OCI-LY1 (cell line): ENCODE measurements around the gene S100A4.

ENCODE experiments used
- H2AFZ ChIP-seq: fragments of 200-600 bp; sonication (generic), shearing (Covaris generic); 2 replicates; pipeline ENCODE4 v1.6.0; 2014; ENCODE audit warnings: antibody characterized with exemption, mild to moderate bottlenecking, low read length
- H3F3A ChIP-seq: fragments of 200-600 bp; sonication (generic), shearing (Covaris generic); 2 replicates; pipeline ENCODE4 v1.6.0; 2014; ENCODE audit warnings: mild to moderate bottlenecking, antibody characterized with exemption, low read length, moderate library complexity; ENCODE audit not compliant: insufficient read depth
- H3K27ac ChIP-seq: fragments of 200-600 bp; sonication (generic); 2 replicates; pipeline ENCODE4 v1.5.1; 2014; ENCODE audit warnings: low read length, mixed run types, mild to moderate bottlenecking, low read depth; ENCODE audit not compliant: poor library complexity, severe bottlenecking
- H3K27me3 ChIP-seq: fragments of 200-600 bp; sonication (generic); 2 replicates; pipeline ENCODE4 v1.6.0; 2014; ENCODE audit warnings: antibody characterized with exemption, mild to moderate bottlenecking, low read length, moderate library complexity; ENCODE audit not compliant: insufficient read depth
- H3K36me3 ChIP-seq: fragments of 200-600 bp; sonication (generic); 2 replicates; pipeline ENCODE4 v1.6.1; 2014; ENCODE audit warnings: mild to moderate bottlenecking, antibody characterized with exemption, low read length, moderate library complexity, mixed read lengths; ENCODE audit not compliant: insufficient read depth
- H3K4me1 ChIP-seq: fragments of 200-600 bp; sonication (generic); 2 replicates; pipeline ENCODE4 v1.5.1; 2014; ENCODE audit warnings: mild to moderate bottlenecking, low read length, moderate library complexity; ENCODE audit not compliant: insufficient read depth, severe bottlenecking
- H3K4me2 ChIP-seq: fragments of 200-600 bp; sonication (generic), shearing (Covaris generic); 2 replicates; pipeline ENCODE4 v1.6.1; 2014; ENCODE audit warnings: low read length
- H3K4me3 ChIP-seq: fragments of 200-600 bp; sonication (generic); 2 replicates; pipeline ENCODE4 v1.5.1; 2014; ENCODE audit warnings: low read length, low read depth, mild to moderate bottlenecking, mixed read lengths; ENCODE audit not compliant: poor library complexity, severe bottlenecking
- H3K79me2 ChIP-seq: fragments of 200-600 bp; shearing (Covaris generic); 2 replicates; pipeline ENCODE4 v1.6.1; 2016; ENCODE audit warnings: mixed run types, low read length, mixed read lengths; ENCODE audit not compliant: insufficient read depth
- H3K9ac ChIP-seq: fragments of 200-600 bp; sonication (generic), shearing (Covaris generic); 2 replicates; pipeline ENCODE4 v1.6.1; 2014; ENCODE audit warnings: mild to moderate bottlenecking, low read length, mixed read lengths
- H3K9me2 ChIP-seq: fragments of 200-600 bp; sonication (generic), shearing (Covaris generic); 2 replicates; pipeline ENCODE4 v1.6.1; 2014; ENCODE audit warnings: low read depth, mild to moderate bottlenecking, low read length, mixed read lengths
- H3K9me3 ChIP-seq: fragments of 200-600 bp; shearing (Covaris generic); 2 replicates; pipeline ENCODE4 v1.6.1; 2014; ENCODE audit warnings: low read length, mixed read lengths
- H4K20me1 ChIP-seq: fragments of 200-600 bp; sonication (generic), shearing (Covaris generic); 2 replicates; pipeline ENCODE4 v1.6.0; 2016; ENCODE audit warnings: mild to moderate bottlenecking, low read length; ENCODE audit not compliant: insufficient read depth
- CTCF ChIP-seq: fragments of 200-600 bp; sonication (generic), shearing (Covaris generic); IDR thresholded peaks from 2 replicates; pipeline ENCODE4 v1.5.1; 2017; ENCODE audit warnings: mild to moderate bottlenecking, antibody characterized with exemption, low read length, moderate library complexity, mixed read lengths
- EZH2 ChIP-seq: fragments of 200-600 bp; sonication (generic), shearing (Covaris generic); IDR thresholded peaks from 2 replicates; pipeline ENCODE4 v1.8.0; 2017; ENCODE audit warnings: borderline replicate concordance, mixed run types, mild to moderate bottlenecking, antibody characterized with exemption, low read length, moderate library complexity, mixed read lengths

S100A4 gene

GRCh38 chr1:153546371-153546770, 765 bp upstream of the S100A4 start:
- TF ChIP-seq EZH2 (no peak), CTCF (no peak)
- no peak overlapping the region for H2AFZ ChIP-seq
- H3K4me2 ChIP-seq: no peak overlapping the region
- H3K4me3 ChIP-seq: no peak overlapping the region
- no peaks in the 10 kb centered on the region for H3K79me2 ChIP-seq
- H3K36me3 ChIP-seq: no peaks in the 10 kb centered on the region
- peaks cover 22% of the 10 kb centered on the region for H3K4me1 ChIP-seq
- H3K9me2 ChIP-seq: no peaks in the 10 kb centered on the region
- H3F3A ChIP-seq: no peaks in the 10 kb centered on the region
- no peak overlapping the region for H3K27ac ChIP-seq
- no peaks in the 10 kb centered on the region for H4K20me1 ChIP-seq
- H3K9ac ChIP-seq: no peak overlapping the region
- H3K9me3 ChIP-seq: no peaks in the 10 kb centered on the region
- H3K27me3 ChIP-seq: peaks cover 11% of the 10 kb centered on the region; the same call in 1 of the 2 replicates

- H2AFZ ChIP-seq: no peak overlapping the region
- H3K36me3 ChIP-seq: no peaks in the 10 kb centered on the region
- peak overlapping the region; percentile 60 for H3K9ac ChIP-seq
- no peaks in the 10 kb centered on the region for H4K20me1 ChIP-seq
- H3K27ac ChIP-seq: peak overlapping the region; percentile 77
- peak overlapping the region; percentile 61 for H3K4me2 ChIP-seq
- peaks cover 3% of the 10 kb centered on the region; the same call in 1 of the 2 replicates for H3K27me3 ChIP-seq
- H3K9me3 ChIP-seq: no peaks in the 10 kb centered on the region
- TF ChIP-seq CTCF (no peak), EZH2 (no peak)
- peaks cover 29% of the 10 kb centered on the region for H3K4me1 ChIP-seq
- H3K9me2 ChIP-seq: no peaks in the 10 kb centered on the region
- H3F3A ChIP-seq: no peaks in the 10 kb centered on the region
- peak overlapping the region; percentile 42 for H3K4me3 ChIP-seq
- H3K79me2 ChIP-seq: no peaks in the 10 kb centered on the region
These were observed 1.0 kb downstream of the S100A4 start for GRCh38 chr1:153544453-153545066.

GRCh38 chr1:153543736-153544135, 1.9 kb downstream of the S100A4 start:
- Histone ChIP-seq H3F3A (no peaks in the 10 kb centered on the region), H3K79me2 (no peaks in the 10 kb centered on the region), H3K27ac (no peak overlapping the region), H3K4me3 (no peak overlapping the region), H3K27me3 (peaks cover 2% of the 10 kb centered on the region; the same call in 1 of the 2 replicates), H3K9me3 (no peaks in the 10 kb centered on the region), H3K4me2 (no peak overlapping the region), H2AFZ (no peak overlapping the region), H3K36me3 (no peaks in the 10 kb centered on the region), H3K9ac (no peak overlapping the region), H3K4me1 (peaks cover 29% of the 10 kb centered on the region), H3K9me2 (no peaks in the 10 kb centered on the region), H4K20me1 (no peaks in the 10 kb centered on the region)
- TF ChIP-seq CTCF: no peak
- TF ChIP-seq EZH2: no peak
